Muscle layer of duodenum (tissue), 2 donors: Measurements from ENCODE around the gene HOXB7.
A peak's percentile ranks its signal among the peaks of the same experiment; 100 is the strongest.

Experiments used
- H3K27ac ChIP-seq: one replicate; pipeline ENCODE4 v1.7.0; 2013; ENCODE audit warnings: mild to moderate bottlenecking, low read length
- H3K27me3 ChIP-seq: one replicate; pipeline ENCODE4 v1.7.0; 2013; ENCODE audit warnings: low read depth, mild to moderate bottlenecking, control low read depth, low read length
- H3K36me3 ChIP-seq, 2 donors: one replicate each; pipeline ENCODE4 v1.7.0; 2013; ENCODE audit warnings: low read length in 2 of 2, control low read depth in 1 of 2, mild to moderate bottlenecking in 1 of 2; ENCODE audit not compliant: insufficient read depth in 2 of 2, control insufficient read depth in 1 of 2
- H3K4me1 ChIP-seq, 2 donors: one replicate each; pipeline ENCODE4 v1.7.0; 2013; ENCODE audit warnings: low read length in 2 of 2, mild to moderate bottlenecking in 2 of 2, control low read depth in 1 of 2, moderate library complexity in 1 of 2; ENCODE audit not compliant: insufficient read depth in 2 of 2, control insufficient read depth in 1 of 2
- H3K4me3 ChIP-seq, 2 donors: one replicate each; pipeline ENCODE4 v1.7.0; 2013; ENCODE audit warnings: low read length in 2 of 2, low read depth in 1 of 2, mild to moderate bottlenecking in 1 of 2
- H3K9me3 ChIP-seq, 2 donors: one replicate each; pipeline ENCODE4 v1.7.0; 2013; ENCODE audit warnings: low read length in 2 of 2, control low read depth in 1 of 2, mild to moderate bottlenecking in 1 of 2; ENCODE audit not compliant: control insufficient read depth in 1 of 2
- donor health status: healthy.

The HOXB7 gene

DNA sequence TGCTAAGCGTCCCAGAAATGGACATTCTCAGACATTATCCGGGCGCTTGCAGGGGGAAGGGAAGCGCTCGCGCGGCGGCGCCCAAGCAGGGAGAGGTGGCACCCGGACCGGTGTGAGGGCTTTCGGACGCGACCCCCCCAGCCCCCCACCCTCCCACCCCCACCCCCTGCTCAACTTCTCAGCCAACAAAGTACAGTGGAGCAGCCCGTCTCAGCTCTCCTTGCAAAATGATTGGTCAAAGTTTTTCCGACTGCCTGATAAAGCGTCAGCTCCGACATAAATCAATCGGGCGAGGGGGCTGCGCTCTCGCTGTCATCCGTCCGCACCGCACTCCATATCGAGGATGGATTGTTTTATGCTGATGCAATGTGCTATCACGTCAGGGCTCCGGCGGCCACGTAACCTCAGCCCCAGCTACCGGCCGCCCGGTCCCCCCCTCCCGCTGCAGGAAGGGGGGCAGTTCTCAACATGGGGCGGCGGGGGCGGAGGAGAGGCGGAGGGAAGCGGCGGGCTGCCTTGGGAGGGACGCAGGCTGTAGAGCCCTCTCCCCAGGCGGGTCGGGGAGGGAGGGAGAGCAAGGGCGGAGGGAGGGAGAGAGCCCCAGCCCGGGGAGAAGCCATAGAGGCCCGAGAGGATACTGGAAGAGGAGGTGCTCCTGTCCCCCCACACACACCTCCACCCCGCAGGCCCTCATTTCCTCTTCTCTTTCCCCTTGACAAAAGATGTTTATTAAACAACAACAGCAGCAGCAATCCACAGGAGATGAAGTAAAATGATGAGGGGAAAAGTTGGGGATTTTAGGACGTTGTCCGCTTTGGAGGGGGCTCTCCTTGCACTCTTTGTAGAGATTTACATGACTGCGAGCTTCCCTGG is 15.7 kb upstream of the HOXB7 start, which contains the start of gene HOXB9:
Gene HOXB9 (minus strand): TSS at position 114 of the 873 bp plus-strand sequence. CDS start 89 bp downstream, at position 25.
- Histone ChIP-seq H3K27me3 (peaks cover 97% of the 10 kb centered on the region), H3K36me3 (no peaks in the 10 kb centered on the region), H3K9me3 (no peaks in the 10 kb centered on the region), H3K4me1 (peaks cover 0 to 23% of the 10 kb centered on the region in 2 donors), H3K4me3 (peak within 1 kb of the TSS; percentile 30 to 39), H3K27ac (no peak within 1 kb of the TSS)

DNA sequence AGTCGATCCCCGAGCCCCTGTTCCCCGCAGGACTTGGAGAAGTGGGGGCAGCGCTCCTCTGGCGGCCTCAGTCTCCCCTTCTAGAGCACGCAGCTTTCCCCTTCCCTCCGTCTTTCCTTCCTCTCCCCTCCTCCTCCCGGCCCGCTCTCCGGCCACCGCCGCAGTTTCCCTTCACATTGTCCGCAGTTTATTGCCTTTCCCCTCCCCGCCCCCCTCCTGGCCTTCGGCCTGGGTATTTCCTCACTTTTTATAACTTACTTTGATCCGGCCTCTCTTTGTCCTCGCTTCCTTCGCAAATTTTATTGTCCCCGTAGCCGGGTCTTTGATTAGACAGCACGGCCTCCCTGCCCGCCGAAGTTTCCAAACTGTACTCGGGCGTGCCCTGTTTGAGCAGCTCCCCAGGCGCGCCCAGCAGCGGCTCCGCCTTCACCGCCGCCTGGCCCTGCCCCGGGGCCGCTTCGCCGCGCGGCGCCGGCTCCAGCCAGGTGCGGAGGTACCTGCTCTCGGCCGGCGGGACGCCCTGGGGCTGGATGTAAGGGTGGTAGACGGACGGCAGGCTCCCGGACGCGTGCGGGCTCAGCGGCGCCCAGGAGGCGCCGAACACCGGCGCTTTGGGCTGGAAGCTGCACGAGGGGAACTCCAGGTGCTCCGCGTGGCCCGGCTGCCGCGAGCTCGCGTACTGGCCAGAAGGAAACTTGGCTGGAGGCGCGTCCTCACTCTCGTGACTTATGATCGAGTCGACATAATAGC is 14.9 kb upstream of the HOXB7 start:
- H3K27ac ChIP-seq = no peak overlapping the region
- H3K4me1 ChIP-seq = peaks cover 0 to 23% of the 10 kb centered on the region in 2 donors
- H3K9me3 ChIP-seq = no peaks in the 10 kb centered on the region
- H3K36me3 ChIP-seq = no peaks in the 10 kb centered on the region
- peak overlapping the region; percentile 30 to 39 for H3K4me3 ChIP-seq
- peaks cover 97% of the 10 kb centered on the region for H3K27me3 ChIP-seq

DNA sequence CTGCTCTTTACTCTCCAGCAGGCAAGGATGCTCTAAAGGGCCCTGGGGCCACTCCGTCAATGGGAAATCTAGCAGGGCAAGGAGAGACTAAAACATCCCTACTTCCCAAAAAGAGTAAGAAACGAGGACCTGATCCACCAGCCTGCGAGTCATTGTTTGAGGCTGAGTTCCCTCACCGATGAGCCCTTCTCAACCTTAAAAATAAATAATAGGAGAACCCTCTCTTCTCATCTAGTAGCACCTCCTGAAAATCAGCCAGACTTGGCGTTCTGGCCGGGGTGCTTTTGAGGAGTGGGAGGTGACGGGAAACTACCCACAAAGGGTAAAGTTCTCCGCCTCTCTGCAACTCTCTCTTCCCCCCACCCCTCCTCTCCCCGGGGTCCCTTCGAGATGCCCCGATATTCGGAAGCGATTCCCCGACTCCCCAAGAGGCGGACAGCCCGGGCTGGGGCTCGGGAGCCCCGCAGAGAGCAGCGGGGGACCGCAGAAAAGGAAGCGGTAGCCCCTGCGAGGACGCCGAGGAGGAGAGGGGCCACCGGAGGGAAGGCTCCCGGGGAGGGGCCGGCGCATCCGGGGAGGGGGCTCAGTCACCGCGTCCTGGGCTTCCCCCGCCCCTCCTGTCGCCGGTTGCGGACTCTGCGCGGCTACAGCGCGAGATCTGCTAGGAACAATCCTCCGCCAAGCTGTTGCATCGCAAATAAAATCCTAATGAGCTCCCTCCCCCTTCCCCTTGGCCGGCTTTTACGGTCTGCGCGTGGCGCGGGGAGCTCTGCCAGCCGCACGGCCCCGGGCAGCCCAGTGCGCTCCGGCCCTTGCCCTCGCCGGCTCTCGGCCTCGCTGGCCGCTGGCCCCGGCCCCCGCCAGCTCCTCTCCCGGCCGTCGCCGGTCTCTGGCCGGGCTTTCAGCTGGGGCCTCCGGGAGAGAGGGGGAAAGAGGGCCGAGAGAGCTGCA is 14.0 kb upstream of the HOXB7 start:
- Histone ChIP-seq H3K4me3 (peak overlapping the region; percentile 30 to 39), H3K36me3 (no peaks in the 10 kb centered on the region), H3K27me3 (peaks cover 97% of the 10 kb centered on the region), H3K27ac (no peak overlapping the region), H3K9me3 (no peaks in the 10 kb centered on the region), H3K4me1 (peaks cover 0 to 23% of the 10 kb centered on the region in 2 donors)

DNA sequence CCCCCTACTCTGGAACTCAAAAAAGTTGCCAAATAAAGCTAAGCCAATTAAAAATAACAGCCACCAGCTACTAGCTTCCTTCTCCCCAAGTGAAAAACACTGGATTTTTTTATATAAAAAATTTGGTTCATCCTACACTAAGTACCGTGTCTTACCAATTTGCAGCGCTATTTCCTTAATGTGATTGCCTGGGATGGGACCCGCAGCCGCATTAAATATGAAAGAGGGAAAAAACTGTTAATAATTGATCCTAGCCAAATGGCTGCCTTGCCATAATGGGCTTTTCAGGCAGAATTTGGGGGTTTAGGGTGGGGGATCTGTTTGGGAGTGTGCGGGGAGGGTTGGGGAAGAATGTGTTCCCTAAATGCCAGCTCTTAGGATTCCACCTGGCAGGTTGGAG is 13.3 kb upstream of the HOXB7 start:
- Histone ChIP-seq H3K27me3 (peaks cover 94% of the 10 kb centered on the region), H3K4me1 (peaks cover 0 to 23% of the 10 kb centered on the region in 2 donors), H3K36me3 (no peaks in the 10 kb centered on the region), H3K9me3 (no peaks in the 10 kb centered on the region), H3K27ac (no peak overlapping the region), H3K4me3 (no peak overlapping the region)

DNA sequence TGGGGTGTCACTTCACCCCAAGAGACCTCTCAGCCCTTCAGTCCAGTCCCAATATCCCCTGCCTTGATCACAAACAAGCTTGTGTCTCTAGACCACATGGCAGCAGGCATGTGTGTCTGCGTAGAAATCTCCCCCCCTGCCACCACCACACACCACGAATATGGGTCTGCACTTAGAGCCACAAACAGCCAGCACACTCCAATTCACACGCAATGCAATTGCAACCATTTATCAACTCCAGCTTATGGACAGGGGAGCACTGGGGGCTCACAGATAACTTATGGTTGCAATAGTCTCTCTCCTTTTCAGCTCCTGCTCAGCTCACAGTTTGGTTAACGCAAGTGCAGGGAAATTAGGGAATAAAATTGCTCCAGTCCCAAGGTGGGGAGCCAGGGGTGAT is 12.8 kb upstream of the HOXB7 start:
- H3K4me1 ChIP-seq = peaks cover 0 to 23% of the 10 kb centered on the region in 2 donors
- H3K4me3 ChIP-seq = no peak overlapping the region
- peaks cover 88% of the 10 kb centered on the region for H3K27me3 ChIP-seq

DNA sequence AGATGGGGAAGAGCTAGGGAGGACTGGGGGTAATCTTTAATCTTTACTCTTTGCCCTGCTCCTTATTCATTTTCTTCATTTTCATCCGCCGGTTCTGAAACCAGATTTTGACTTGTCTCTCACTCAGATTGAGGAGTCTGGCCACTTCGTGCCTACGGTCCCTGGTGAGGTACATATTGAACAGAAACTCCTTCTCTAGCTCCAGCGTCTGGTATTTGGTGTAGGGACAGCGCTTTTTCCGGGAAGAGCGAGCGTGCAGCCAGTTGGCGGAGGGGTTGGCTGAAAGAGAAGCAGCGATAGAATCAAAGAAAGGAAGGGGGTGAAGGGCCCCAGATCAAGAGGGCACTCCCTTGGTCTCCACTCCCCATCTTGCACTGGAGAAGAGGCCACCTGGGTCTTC is 12.0 kb upstream of the HOXB7 start:
- Histone ChIP-seq H3K9me3 (no peaks in the 10 kb centered on the region), H3K27me3 (peaks cover 87% of the 10 kb centered on the region), H3K4me1 (peaks cover 0 to 28% of the 10 kb centered on the region in 2 donors), H3K27ac (no peak overlapping the region), H3K4me3 (no peak overlapping the region), H3K36me3 (no peaks in the 10 kb centered on the region)

More for the DNA sequence above, 12.8 kb upstream of the HOXB7 start:
- Histone ChIP-seq H3K27ac (no peak overlapping the region), H3K9me3 (no peaks in the 10 kb centered on the region), H3K36me3 (no peaks in the 10 kb centered on the region)

DNA sequence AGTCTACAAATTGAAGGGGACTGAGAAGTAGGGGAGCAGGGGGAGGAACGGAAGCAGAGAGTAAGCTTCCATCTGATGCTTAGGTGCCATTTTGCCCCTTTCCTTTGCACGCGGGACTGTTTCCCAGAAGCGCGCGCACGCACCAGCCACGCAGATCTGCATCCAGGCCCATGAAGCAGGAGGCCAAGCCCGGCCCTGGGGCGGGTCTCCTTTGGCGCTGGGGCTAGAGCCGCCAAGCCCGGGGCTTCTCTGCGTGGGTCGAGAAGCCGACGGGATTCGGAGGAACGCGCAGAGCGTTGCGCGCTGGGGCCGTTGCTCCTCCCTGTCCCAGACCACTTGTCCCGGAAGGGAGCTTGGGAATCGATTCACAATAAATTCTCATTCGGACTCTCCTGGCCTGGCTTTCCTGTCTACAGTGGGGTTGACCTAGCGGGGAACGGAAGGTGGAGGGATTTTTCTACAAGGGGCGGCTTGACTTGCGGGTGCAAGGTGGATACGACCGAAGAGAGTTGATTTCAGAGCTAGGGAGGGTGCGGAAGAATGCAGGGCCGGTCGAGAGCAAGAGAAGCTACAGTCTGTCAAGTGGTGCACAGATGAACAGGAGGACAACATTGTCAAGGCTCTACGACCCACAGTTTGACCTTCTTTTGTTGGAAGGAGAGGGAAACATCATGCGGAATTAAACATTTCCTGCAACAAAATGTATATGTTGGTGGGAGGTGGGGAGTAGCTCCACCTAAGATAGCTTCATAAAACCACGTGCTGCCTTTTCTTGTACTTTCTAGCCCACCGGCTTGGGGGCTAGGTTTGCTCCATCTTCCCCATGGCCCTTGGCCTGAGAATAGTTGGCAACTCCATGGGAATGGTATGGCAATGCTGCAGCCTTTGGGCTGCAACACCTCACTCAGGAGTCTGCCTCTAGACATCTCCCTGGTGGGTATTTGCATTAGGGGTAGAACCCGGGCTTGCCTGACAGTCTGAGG is 10.9 kb upstream of the HOXB7 start:
- peaks cover 86% of the 10 kb centered on the region for H3K27me3 ChIP-seq
- peaks cover 0 to 31% of the 10 kb centered on the region in 2 donors for H3K4me1 ChIP-seq
- no peaks in the 10 kb centered on the region for H3K9me3 ChIP-seq
- no peak overlapping the region for H3K27ac ChIP-seq
- no peaks in the 10 kb centered on the region for H3K36me3 ChIP-seq
- no peak overlapping the region for H3K4me3 ChIP-seq

DNA sequence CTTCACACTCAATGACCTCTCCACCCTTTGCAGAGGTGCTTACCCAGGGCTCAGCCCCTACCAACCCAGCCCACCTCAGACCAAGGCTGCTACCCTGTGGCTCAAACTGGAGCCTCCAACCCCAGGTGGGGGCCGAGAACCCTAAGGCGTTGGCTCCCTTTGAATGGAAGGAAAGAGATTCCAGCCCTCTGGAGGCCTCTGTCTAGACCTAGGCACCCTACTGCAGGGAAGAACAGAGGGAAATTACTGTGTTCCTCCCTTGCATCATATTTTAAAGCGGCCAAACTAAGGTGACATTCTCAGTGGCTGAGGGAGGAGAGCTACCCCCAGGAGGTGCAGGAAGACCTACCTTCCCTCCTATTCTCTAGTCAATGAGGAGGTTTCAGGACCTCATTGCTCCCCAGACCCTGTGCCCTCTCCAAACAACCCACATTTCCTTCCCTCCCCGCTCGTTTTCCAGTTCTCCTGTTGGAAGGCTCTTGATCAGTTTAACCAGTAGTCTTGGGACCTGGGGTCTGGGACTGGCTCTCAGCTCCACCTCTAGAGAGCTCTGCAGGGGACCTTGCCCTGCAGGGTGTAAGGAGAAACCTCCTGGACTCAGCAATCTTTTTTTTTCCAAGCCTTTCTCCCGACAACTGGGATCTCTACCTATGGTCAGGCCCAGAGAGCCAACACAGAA is 9.8 kb upstream of the HOXB7 start:
- H3K27me3 ChIP-seq = peaks cover 89% of the 10 kb centered on the region
- no peak overlapping the region for H3K27ac ChIP-seq

DNA sequence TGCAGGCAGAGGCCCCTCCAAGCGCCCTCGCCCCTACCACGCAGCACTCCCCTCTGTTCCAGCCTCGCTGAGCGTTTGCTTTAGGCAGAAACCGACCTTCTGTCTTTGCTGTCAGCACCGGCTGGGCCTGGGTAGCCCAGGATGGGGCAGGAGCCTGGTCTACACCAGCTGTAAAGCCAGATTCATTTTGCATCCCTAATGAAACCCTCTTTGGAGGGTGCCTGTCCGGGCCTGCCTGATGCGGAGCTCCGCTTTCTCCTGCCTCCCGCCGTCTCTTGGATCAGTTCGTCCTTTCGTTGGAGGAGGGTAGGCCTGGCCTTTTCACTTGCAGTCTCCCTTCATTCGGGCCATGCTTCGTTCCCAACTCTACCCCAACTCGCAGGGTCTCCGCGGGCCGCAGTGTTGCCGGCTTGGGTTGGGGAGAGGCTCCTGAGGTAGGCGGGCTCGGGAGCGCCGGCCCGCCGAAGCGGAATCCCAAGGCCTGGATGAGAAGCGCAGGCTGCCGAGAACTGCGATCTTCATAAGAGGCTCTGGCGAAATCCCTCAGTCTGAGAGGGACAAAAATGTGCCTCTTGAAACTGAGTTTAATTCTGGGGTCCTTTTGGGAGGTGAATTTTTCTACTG is 9.1 kb upstream of the HOXB7 start:
- Histone ChIP-seq H3K27ac (no peak overlapping the region), H3K27me3 (peaks cover 89% of the 10 kb centered on the region), H3K4me3 (no peak overlapping the region), H3K4me1 (peaks cover 0 to 15% of the 10 kb centered on the region in 2 donors), H3K9me3 (no peaks in the 10 kb centered on the region), H3K36me3 (no peaks in the 10 kb centered on the region)

More for the DNA sequence above, 9.8 kb upstream of the HOXB7 start:
- Histone ChIP-seq H3K4me3 (no peak overlapping the region), H3K4me1 (peaks cover 0 to 21% of the 10 kb centered on the region in 2 donors), H3K36me3 (no peaks in the 10 kb centered on the region), H3K9me3 (no peaks in the 10 kb centered on the region)
